Tibial artery (tissue), 4 donors: ENCODE results near the gene MEIS2.

Source experiments
- DNase-seq, 2 donors: peaks; one replicate each; pipeline ENCODE4 v3.0.0-alpha.2; 2019
- H3K27ac ChIP-seq, 2 donors: fragments of 200-600 bp; sonication (generic) in 1 of 2; 1 replicate in 1 of 2; 2 replicates in 1 of 2; pipeline ENCODE4 v1.5.1; 2018 to 2019; ENCODE audit warnings: mild to moderate bottlenecking in 1 of 2
- H3K27me3 ChIP-seq, 2 donors: fragments of 200-600 bp; sonication (generic) in 1 of 2; one replicate each; pipeline versions ENCODE4 v1.5.1 to v1.6.0; 2016 to 2019
- H3K36me3 ChIP-seq, 3 donors: fragments of 200-600 bp; sonication (generic) in 2 of 3; one replicate each; pipeline ENCODE4 v1.5.1; 2016 to 2019; ENCODE audit warnings: mild to moderate bottlenecking in 2 of 3
- H3K4me1 ChIP-seq, 4 donors: fragments of 200-600 bp; sonication (generic) in 2 of 4; 1 replicate in 3 of 4; 2 replicates in 1 of 4; pipeline ENCODE4 v1.5.1; 2016 to 2019
- H3K4me3 ChIP-seq, 2 donors: fragments of 200-600 bp; sonication (generic) in 1 of 2; 1 replicate in 1 of 2; 2 replicates in 1 of 2; pipeline ENCODE4 v1.5.1; 2018 to 2019; ENCODE audit warnings: mild to moderate bottlenecking in 2 of 2
- H3K9me3 ChIP-seq, 3 donors: fragments of 200-600 bp; sonication (generic) in 1 of 3; one replicate each; pipeline ENCODE4 v1.5.1; 2016 to 2019
- intact Hi-C: fragments of 100-400 bp; cut with DNase I; formaldehyde crosslinking; loops from one replicate; pipeline ENCODE4 v1.15.0; 2023; ENCODE audit warnings: low total_unique reads
- TF ChIP-seq, protein P1 (sequence below), 2 experiments: fragments of 200-600 bp in 1 of 2; fragments of 450-650 bp in 1 of 2; IDR thresholded peaks; one replicate each; pipeline ENCODE4 v1.5.1; 2017 to 2019; ENCODE audit warnings: antibody characterized with exemption in 2 of 2, mild to moderate bottlenecking in 1 of 2, moderate library complexity in 1 of 2

The MEIS2 gene

DNA sequence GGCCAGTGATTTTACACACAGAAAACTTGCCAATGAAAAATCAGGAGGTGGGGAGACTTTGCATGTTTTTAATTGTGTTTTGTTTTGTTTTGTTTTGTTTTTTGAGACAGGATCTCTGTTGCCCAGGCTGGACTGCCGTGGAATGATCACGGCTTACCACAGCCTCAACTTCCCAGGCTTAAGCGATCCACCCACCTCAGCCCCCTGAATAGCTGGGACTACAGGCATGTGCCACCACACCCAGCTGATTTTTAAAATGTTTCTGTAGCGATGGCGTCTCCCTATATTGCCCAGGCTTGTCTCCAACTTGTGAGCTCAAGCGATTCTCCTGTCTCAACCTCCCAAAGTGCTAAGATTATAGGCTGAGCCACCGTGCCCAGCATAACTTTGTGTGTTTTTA is 46.0 kb downstream of the MEIS2 start:
- Histone ChIP-seq H3K4me3 (no peak overlapping the region), H3K27me3 (no peaks in the 10 kb centered on the region), H3K27ac (no peak overlapping the region), H3K36me3 (no peaks in the 10 kb centered on the region), H3K4me1 (peaks cover 0 to 8% (median 0%) of the 10 kb centered on the region in 4 donors), H3K9me3 (no peaks in the 10 kb centered on the region)
- intact Hi-C loops, result no loop called here
- DNase-seq, result no peak
- TF ChIP-seq, protein P1, sequence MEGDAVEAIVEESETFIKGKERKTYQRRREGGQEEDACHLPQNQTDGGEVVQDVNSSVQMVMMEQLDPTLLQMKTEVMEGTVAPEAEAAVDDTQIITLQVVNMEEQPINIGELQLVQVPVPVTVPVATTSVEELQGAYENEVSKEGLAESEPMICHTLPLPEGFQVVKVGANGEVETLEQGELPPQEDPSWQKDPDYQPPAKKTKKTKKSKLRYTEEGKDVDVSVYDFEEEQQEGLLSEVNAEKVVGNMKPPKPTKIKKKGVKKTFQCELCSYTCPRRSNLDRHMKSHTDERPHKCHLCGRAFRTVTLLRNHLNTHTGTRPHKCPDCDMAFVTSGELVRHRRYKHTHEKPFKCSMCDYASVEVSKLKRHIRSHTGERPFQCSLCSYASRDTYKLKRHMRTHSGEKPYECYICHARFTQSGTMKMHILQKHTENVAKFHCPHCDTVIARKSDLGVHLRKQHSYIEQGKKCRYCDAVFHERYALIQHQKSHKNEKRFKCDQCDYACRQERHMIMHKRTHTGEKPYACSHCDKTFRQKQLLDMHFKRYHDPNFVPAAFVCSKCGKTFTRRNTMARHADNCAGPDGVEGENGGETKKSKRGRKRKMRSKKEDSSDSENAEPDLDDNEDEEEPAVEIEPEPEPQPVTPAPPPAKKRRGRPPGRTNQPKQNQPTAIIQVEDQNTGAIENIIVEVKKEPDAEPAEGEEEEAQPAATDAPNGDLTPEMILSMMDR (IDR thresholded peaks at IDR 0.05), result no peak

DNA sequence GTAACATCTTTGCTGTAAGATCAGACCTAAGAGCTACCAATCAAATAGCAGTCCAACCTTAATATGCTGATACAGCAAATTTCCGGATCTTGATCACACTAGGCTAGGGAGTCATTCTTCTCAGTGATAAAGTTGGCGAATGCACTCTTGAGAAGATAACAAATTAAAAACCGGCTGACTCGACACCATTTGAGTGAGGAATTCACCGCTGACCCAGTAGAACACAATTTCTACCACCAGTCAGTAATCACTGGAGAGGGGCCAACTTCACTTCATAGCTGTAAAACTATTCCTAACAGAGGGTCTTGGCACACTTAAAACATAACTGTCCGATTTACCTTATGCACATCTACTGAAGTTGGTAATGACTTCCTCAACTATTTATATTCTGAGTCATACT is 47.2 kb downstream of the MEIS2 start:
- Histone ChIP-seq H3K27ac (no peak overlapping the region), H3K36me3 (no peaks in the 10 kb centered on the region), H3K27me3 (no peaks in the 10 kb centered on the region), H3K4me1 (no peaks in the 10 kb centered on the region), H3K4me3 (no peak overlapping the region), H3K9me3 (no peaks in the 10 kb centered on the region)
- intact Hi-C loops, result no loop called here
- TF ChIP-seq, protein P1 (IDR thresholded peaks at IDR 0.05), result no peak
- DNase-seq, result no peak

DNA sequence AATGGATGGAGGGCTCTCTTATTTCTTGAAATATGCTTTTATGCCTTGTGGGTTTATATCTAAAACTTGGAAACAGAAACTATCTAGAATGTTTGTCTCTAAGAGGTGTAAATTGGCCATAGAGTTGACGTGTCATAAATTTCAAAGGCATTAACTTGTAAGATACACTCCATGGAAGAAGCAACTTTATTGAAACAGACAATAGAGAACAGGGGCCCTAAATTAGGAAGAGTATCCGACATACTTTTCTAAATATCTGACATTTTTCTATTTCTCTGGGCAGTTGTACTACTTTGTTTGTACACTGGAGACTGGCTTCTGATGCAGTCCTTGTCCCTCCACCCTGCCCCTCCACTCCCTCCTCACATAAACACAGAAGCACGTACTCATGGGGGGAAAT is 50.0 kb downstream of the MEIS2 start:
- Histone ChIP-seq H3K36me3 (no peaks in the 10 kb centered on the region), H3K9me3 (no peaks in the 10 kb centered on the region), H3K4me1 (no peaks in the 10 kb centered on the region), H3K27me3 (no peaks in the 10 kb centered on the region), H3K27ac (no peak overlapping the region), H3K4me3 (no peak overlapping the region)
- TF ChIP-seq, protein P1 (IDR thresholded peaks at IDR 0.05), result no peak
- intact Hi-C loops, result no loop called here
- no peak for DNase-seq

DNA sequence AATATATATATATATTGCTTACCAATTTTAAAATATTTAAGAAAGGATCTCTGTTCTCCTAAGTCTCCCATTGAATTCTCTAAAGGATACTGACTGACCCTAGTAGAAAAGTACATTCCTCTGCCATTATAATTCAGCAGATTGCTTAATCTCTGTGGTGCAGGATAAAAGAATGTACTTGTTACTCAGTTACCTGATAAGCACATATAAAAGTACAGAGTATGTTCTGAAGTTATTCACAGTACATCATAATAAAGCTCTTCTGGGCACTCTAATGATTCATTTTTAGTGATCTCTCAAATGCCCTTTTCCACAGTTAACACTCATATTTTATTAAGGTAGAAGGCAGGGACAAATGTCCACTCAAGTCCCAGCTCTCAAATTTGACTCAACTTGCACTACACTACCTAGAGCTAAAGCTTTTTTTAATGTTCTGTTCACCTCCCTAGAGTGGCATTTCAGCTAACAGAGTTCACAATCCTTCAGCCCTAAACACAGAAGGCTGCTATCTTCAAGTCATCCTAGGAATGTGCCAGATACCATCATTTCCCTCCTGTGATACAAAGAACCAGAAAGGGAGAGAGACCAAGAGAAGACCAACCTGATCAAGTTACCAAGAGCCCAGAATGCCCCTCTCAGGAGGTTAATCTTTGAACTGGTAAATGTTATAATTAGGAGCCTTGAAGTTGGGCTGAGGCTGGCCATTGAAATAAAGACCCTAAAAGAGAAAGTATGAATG is 53.3 kb downstream of the MEIS2 start:
- TF ChIP-seq, protein P1 (IDR thresholded peaks at IDR 0.05), result no peak
- Histone ChIP-seq H3K36me3 (peaks cover 0 to 5% (median 0%) of the 10 kb centered on the region in 3 donors), H3K4me1 (no peaks in the 10 kb centered on the region), H3K27me3 (no peaks in the 10 kb centered on the region), H3K9me3 (no peaks in the 10 kb centered on the region), H3K4me3 (no peak overlapping the region), H3K27ac (no peak overlapping the region)
- intact Hi-C loops, result no loop called here
- no peak for DNase-seq

DNA sequence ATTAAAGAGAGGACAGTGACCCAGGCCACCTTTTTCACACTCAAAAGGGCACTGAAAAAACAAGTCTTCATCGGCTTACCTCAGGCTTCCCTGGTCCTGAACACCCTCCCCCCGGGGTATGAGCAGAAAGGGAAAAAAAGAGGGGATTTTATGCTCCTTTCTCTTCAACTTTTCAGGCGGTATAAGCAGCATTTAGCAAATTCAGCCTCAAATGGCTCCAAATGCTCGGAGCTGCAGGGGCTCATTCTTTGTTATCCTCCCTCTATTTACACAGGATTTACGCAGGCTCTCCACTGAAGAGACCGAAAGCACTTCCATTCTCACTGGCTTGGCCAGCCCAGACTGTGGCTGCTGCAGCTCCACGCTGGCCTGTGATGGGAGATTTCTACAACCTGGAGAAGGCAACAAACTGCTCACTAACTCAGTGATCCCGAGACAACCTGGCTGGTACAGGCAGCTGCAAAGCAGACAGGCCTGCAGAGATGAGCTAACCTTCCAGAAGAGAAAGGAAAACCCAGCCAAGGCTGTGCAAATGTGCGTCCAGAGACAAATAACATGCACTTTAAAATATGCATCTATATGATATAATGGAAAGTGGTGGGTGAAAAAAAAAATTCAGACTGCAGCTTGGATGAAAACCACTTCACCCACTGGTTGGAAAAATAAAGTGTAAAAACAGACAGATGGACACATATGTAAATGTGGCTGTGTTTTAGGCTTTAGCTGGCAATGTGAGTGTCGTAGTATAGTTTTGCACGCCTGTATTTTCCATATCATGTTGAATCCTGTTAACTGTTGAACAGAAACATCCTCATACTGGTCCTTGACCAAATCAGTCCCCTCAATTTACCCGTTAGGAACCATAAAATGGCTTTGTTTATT is 54.2 kb downstream of the MEIS2 start:
- TF ChIP-seq, protein P1 (IDR thresholded peaks at IDR 0.05), result no peak
- H3K27me3 ChIP-seq, result no peaks in the 10 kb centered on the region
- H3K4me1 ChIP-seq, result no peaks in the 10 kb centered on the region
- no peak for DNase-seq
- no peak overlapping the region for H3K4me3 ChIP-seq
- no peaks in the 10 kb centered on the region for H3K9me3 ChIP-seq
- peaks cover 0 to 5% (median 0%) of the 10 kb centered on the region in 3 donors for H3K36me3 ChIP-seq
- intact Hi-C loops, result no loop called here
- H3K27ac ChIP-seq, result no peak overlapping the region
